Skeletal muscle tissue (tissue), 4 donors: ENCODE results near the gene GNB1L. TPM values are rescaled to one million over a fixed set of nuclear protein-coding genes. Genes with fewer than 3 reads are reported as not detected.
"Not testable (repeated sequence)": the region's sequence is repeated elsewhere in the genome, so short reads cannot be mapped to it uniquely, and the experiment has no call there.

ENCODE experiments used
- H3K27ac ChIP-seq: one replicate; pipeline ENCODE4 v1.7.0; 2013; ENCODE audit warnings: mild to moderate bottlenecking, low read depth, low read length, inconsistent platforms
- H3K27me3 ChIP-seq, 3 donors: one replicate each; pipeline ENCODE4 v1.7.0; 2013; ENCODE audit warnings: low read length in 3 of 3; ENCODE audit not compliant: control insufficient read depth in 3 of 3, insufficient read depth in 3 of 3
- H3K36me3 ChIP-seq, 3 donors: one replicate each; pipeline ENCODE4 v1.7.0; 2013; ENCODE audit warnings: low read length in 3 of 3; ENCODE audit not compliant: control insufficient read depth in 3 of 3, insufficient read depth in 3 of 3
- H3K4me1 ChIP-seq, 3 donors: one replicate each; pipeline ENCODE4 v1.7.0; 2013; ENCODE audit warnings: low read length in 3 of 3, mild to moderate bottlenecking in 3 of 3; ENCODE audit not compliant: control insufficient read depth in 3 of 3, insufficient read depth in 3 of 3
- H3K4me3 ChIP-seq, 3 donors: one replicate each; pipeline ENCODE4 v1.7.0; 2013; ENCODE audit warnings: low read length in 3 of 3
- H3K9ac ChIP-seq, 3 donors: one replicate each; pipeline ENCODE4 v1.7.0; 2013; ENCODE audit warnings: low read length in 3 of 3, mild to moderate bottlenecking in 3 of 3, moderate library complexity in 2 of 3, low read depth in 1 of 3
- H3K9me3 ChIP-seq, 3 donors: one replicate each; pipeline ENCODE4 v1.7.0; 2013; ENCODE audit warnings: low read length in 3 of 3; ENCODE audit not compliant: control insufficient read depth in 3 of 3
- total RNA-seq: library from RNA; depleted of rRNA; stranded (reverse); fragments of >200 nt; gene quantifications from one replicate; pipeline ENCODE4 v1.2.3, GENCODE V29; 2014
- donor health status: Osteomylitis.

Gene GNB1L
- total RNA-seq, 1 donor from 2014 or later: 4.7 TPM

- H3K4me1 ChIP-seq: no peaks in the 10 kb centered on the region
- H3K9me3 ChIP-seq: no peaks in the 10 kb centered on the region
- no peak overlapping the region for H3K4me3 ChIP-seq
- H3K27me3 ChIP-seq: no peaks in the 10 kb centered on the region
- H3K9ac ChIP-seq: no peak overlapping the region
- no peaks in the 10 kb centered on the region for H3K36me3 ChIP-seq
- no peak overlapping the region for H3K27ac ChIP-seq
Observed at GRCh38 chr22:19832476-19833108, 22.1 kb downstream of the GNB1L start.

- H3K9ac ChIP-seq, H3K36me3 ChIP-seq, H3K4me1 ChIP-seq, H3K9me3 ChIP-seq, H3K4me3 ChIP-seq, H3K27me3 ChIP-seq, H3K27ac ChIP-seq: not testable (repeated sequence)
Observed at GRCh38 chr22:19831979-19832378, 22.7 kb downstream of the GNB1L start.

DNA sequence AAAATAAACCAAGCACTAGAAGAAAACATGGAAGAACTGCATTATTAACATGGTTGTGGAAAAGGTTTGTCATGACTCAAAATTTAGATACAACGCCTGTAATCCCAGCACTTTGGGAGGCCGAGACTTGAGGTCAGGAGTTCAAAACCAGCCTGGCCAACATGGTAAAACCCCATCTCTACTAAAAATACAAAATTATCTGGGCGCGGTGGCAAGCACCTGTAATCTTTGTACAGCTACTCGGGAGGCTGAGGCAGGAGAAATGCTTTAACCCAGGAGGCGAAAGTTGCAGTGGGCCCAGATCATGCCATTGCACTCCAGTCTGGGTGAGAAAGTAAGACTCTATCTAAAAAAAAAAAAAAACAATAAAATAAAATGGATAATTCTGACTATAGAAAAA lies 23.7 kb downstream of the GNB1L start:
- Histone ChIP-seq H3K27me3 (no peaks in the 10 kb centered on the region), H3K9me3 (no peaks in the 10 kb centered on the region), H3K27ac (no peak overlapping the region), H3K9ac (no peak overlapping the region), H3K4me1 (peaks cover 2 to 8% (median 3%) of the 10 kb centered on the region in 3 donors), H3K36me3 (no peaks in the 10 kb centered on the region), H3K4me3 (no peak overlapping the region)

GRCh38 chr22:19828035-19828401 lies 26.7 kb downstream of the GNB1L start:
- no peak overlapping the region for H3K4me3 ChIP-seq
- no peak overlapping the region for H3K27ac ChIP-seq
- peaks cover 5 to 11% (median 9%) of the 10 kb centered on the region in 3 donors for H3K4me1 ChIP-seq
- H3K9ac ChIP-seq: no peak overlapping the region
- H3K27me3 ChIP-seq: no peaks in the 10 kb centered on the region
- no peaks in the 10 kb centered on the region for H3K36me3 ChIP-seq
- H3K9me3 ChIP-seq: no peaks in the 10 kb centered on the region

GRCh38 chr22:19827341-19828034 lies 27.2 kb downstream of the GNB1L start:
- Histone ChIP-seq H3K9ac (no peak overlapping the region), H3K9me3 (no peaks in the 10 kb centered on the region), H3K4me3 (no peak overlapping the region), H3K27ac (no peak overlapping the region), H3K4me1 (peaks cover 5 to 11% (median 9%) of the 10 kb centered on the region in 3 donors), H3K36me3 (no peaks in the 10 kb centered on the region), H3K27me3 (no peaks in the 10 kb centered on the region)

GRCh38 chr22:19826619-19826950 lies 28.1 kb downstream of the GNB1L start:
- H3K27ac ChIP-seq: no peak overlapping the region
- H3K27me3 ChIP-seq: no peaks in the 10 kb centered on the region
- H3K9ac ChIP-seq: no peak overlapping the region
- no peak overlapping the region for H3K4me3 ChIP-seq
- H3K4me1 ChIP-seq: peaks cover 5 to 11% (median 9%) of the 10 kb centered on the region in 3 donors
- H3K36me3 ChIP-seq: no peaks in the 10 kb centered on the region
- H3K9me3 ChIP-seq: no peaks in the 10 kb centered on the region

DNA sequence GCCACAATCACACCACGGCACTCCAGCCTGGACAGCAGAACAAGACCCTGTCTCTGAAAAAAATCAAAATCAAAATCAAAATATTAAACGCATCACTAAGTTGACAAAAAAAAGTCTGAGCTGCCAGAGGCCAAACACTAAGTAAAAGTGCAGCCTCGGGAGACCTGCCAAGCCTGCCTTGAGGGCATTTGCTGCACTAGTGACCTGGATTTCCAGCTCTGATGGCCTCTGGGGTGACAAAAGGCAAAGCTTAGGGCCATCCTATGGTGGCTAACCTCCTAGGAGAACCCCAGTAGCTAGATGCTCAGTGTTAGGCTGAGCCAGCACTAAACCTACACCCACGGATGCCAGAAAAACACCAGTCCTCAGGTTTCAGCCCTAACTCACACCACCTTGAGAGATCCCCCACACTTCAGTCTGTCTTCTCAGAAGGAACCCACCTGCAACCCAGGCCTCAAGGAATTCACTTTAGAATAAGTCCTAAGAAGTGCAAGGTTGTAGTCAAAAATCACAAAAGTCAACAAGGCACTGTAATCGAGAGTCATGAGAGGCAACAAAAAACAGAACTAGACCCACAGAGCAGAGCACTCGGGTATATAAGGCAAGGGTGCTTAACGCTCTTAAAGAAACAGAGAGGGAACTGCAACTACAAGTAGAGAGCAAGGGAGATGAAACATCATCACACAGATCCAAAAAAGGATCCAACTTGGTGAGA lies 28.6 kb downstream of the GNB1L start:
- H3K9me3 ChIP-seq: no peaks in the 10 kb centered on the region
- H3K27me3 ChIP-seq: no peaks in the 10 kb centered on the region
- no peaks in the 10 kb centered on the region for H3K36me3 ChIP-seq
- peaks cover 5 to 11% (median 9%) of the 10 kb centered on the region in 3 donors for H3K4me1 ChIP-seq
- no peak overlapping the region for H3K27ac ChIP-seq
- no peak overlapping the region for H3K4me3 ChIP-seq
- no peak overlapping the region for H3K9ac ChIP-seq

DNA sequence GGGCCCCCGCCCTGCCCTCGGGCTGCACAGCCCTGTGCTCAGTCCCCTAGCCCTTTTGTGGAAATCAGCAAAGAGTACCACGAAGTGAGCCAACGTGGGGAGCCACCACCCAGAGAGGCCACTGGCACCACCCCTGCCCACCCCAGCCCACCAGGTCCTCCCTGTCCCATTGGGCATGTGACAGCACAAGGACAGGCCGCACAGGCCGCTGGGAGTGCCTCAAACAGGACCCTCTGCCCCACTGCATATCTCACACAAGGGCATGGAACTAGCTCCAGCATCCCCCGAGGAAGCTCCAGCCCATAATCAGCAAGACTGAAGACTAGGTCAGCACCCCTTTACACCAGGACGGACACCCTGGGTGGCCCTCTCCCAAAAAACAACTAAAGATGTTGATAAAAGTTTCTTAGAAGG lies 29.7 kb downstream of the GNB1L start:
- Histone ChIP-seq H3K9ac (no peak overlapping the region), H3K4me1 (peaks cover 5 to 11% (median 9%) of the 10 kb centered on the region in 3 donors), H3K9me3 (no peaks in the 10 kb centered on the region), H3K4me3 (no peak overlapping the region), H3K27me3 (no peaks in the 10 kb centered on the region), H3K27ac (no peak overlapping the region), H3K36me3 (no peaks in the 10 kb centered on the region)

DNA sequence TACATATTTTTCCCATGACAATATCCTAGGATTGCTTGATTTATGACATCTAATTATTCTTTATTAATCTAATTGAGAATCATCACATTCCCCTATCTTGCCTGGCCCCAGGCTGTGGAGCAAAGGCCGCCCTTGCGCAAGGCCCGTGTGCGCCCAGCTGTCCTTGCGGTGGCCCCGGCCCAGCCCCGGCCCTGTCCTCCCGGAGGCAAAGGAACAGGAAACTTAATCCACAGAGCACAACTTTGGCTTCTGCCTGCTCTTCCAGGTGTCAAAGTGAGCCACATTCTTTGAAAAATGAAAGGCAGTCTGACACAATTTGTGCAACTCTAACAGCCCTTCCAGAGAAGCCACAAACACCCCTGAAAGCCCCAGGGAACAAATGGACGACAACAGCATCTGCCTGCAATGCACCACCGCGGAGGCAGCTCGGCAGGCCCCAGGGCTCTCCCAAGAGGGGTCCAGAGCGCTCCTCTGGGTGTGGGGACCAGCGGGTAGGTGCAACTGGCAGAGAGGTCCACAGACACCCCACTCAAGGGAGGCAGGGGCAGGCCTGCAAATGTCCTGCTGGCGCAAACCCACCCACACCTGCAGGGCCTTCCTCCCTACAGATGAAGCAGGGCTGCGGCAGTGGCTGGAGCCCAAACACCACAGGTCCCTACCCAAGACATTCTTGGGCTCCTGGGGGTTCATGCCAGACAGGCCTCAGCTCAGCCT lies 30.3 kb downstream of the GNB1L start:
- Histone ChIP-seq H3K4me3 (no peak overlapping the region), H3K9ac (no peak overlapping the region), H3K9me3 (no peaks in the 10 kb centered on the region), H3K27ac (no peak overlapping the region), H3K4me1 (peaks cover 5 to 11% (median 9%) of the 10 kb centered on the region in 3 donors), H3K36me3 (no peaks in the 10 kb centered on the region), H3K27me3 (no peaks in the 10 kb centered on the region)

DNA sequence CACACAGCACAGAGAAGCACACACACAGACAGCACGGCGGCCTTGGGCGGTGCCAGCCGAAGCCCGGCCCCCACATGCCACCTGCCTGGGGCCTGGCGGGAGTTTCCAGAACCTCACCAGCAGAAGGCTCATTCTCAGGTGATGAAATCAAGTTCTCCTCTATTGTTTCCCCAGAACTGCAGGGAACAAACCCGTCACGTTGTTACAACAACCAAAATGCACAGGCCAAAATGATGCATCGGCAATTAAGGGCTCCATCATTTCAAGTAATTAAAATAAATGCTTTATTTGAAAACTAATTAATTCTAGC lies 30.8 kb downstream of the GNB1L start:
- H3K9ac ChIP-seq: no peak overlapping the region
- H3K9me3 ChIP-seq: no peaks in the 10 kb centered on the region
- H3K4me3 ChIP-seq: no peak overlapping the region
- no peaks in the 10 kb centered on the region for H3K36me3 ChIP-seq
- peaks cover 6 to 14% (median 9%) of the 10 kb centered on the region in 3 donors for H3K4me1 ChIP-seq
- H3K27me3 ChIP-seq: no peaks in the 10 kb centered on the region
- no peak overlapping the region for H3K27ac ChIP-seq
